Neural cell (in vitro differentiated cells): ENCODE measurements around the gene PDE4D. TPM values are rescaled to one million over a fixed set of nuclear protein-coding genes. Genes with fewer than 3 reads are reported as not detected.

Experiments
- H2AFZ ChIP-seq: fragments of 200-600, 300-800 bp; sonication (generic), shearing (Covaris generic); 2 replicates; pipeline ENCODE4 v1.6.0; 2014; ENCODE audit warnings: low read depth, mild to moderate bottlenecking, antibody characterized with exemption, low read length, moderate library complexity
- H3F3A ChIP-seq: fragments of 200-600 bp; shearing (Covaris generic); 2 replicates; pipeline ENCODE4 v1.6.1; 2016; ENCODE audit warnings: mild to moderate bottlenecking, moderate library complexity, mixed read lengths, antibody characterized with exemption, low read length; ENCODE audit not compliant: insufficient read depth, poor library complexity, severe bottlenecking
- H3K27ac ChIP-seq: fragments of 200-600, 300-800 bp; sonication (generic), shearing (Covaris generic); 2 replicates; pipeline ENCODE4 v1.5.1; 2014; ENCODE audit warnings: mild to moderate bottlenecking, low read length, moderate library complexity
- H3K27me3 ChIP-seq: fragments of 300-800, 200-600 bp; sonication (generic), shearing (Covaris generic); 2 replicates; pipeline ENCODE4 v1.6.0; 2014; ENCODE audit warnings: mild to moderate bottlenecking, low read depth, low read length, moderate library complexity; ENCODE audit not compliant: insufficient read depth
- H3K36me3 ChIP-seq: fragments of 300-800, 200-600 bp; sonication (generic), shearing (Covaris generic); 2 replicates; pipeline ENCODE4 v1.5.1; 2014; ENCODE audit warnings: mild to moderate bottlenecking, antibody characterized with exemption, low read length, moderate library complexity; ENCODE audit not compliant: insufficient read depth
- H3K4me2 ChIP-seq: fragments of 300-800, 200-600 bp; sonication (generic), shearing (Covaris generic); 2 replicates; pipeline ENCODE4 v1.6.0; 2014; ENCODE audit warnings: mild to moderate bottlenecking, low read length
- H3K4me3 ChIP-seq: fragments of 300-800, 200-600 bp; sonication (generic), shearing (Covaris generic); 2 replicates; pipeline ENCODE4 v1.5.1; 2014; ENCODE audit warnings: mild to moderate bottlenecking, low read length, moderate library complexity
- H3K79me2 ChIP-seq: fragments of 200-600 bp; shearing (Covaris generic); replicated peaks from 2 replicates; pipeline ENCODE4 v1.6.0; 2014; ENCODE audit warnings: mild to moderate bottlenecking, low read length, moderate library complexity; ENCODE audit not compliant: insufficient read depth
- H3K9ac ChIP-seq: fragments of 300-800, 200-600 bp; sonication (generic), shearing (Covaris generic); 2 replicates; pipeline ENCODE4 v1.6.1; 2016; ENCODE audit warnings: mild to moderate bottlenecking, low read length, mixed read lengths
- H3K9me2 ChIP-seq: fragments of 200-600 bp; shearing (Covaris generic); 2 replicates; pipeline ENCODE4 v1.6.1; 2016; ENCODE audit warnings: mild to moderate bottlenecking, low read length, mixed read lengths; ENCODE audit not compliant: insufficient read depth
- H3K9me3 ChIP-seq: fragments of 200-600, 300-800 bp; sonication (generic), shearing (Covaris generic); 2 replicates; pipeline ENCODE4 v1.6.1; 2016; ENCODE audit warnings: mild to moderate bottlenecking, mixed run types, low read length, moderate library complexity, mixed read lengths
- H4K20me1 ChIP-seq: fragments of 200-600 bp; shearing (Covaris generic); 2 replicates; pipeline ENCODE4 v1.6.1; 2016; ENCODE audit warnings: mild to moderate bottlenecking, mixed run types; ENCODE audit not compliant: insufficient read depth
- EP300 ChIP-seq: fragments of 450-650 bp; conservative IDR thresholded peaks from 2 replicates; pipeline ENCODE4 v1.6.1; 2014; ENCODE audit warnings: antibody characterized with exemption, mild to moderate bottlenecking, moderate library complexity; ENCODE audit not compliant: poor library complexity, severe bottlenecking
- EZH2 ChIP-seq: fragments of 200-600, 300-800 bp; shearing (Covaris generic), sonication (generic); IDR thresholded peaks from 2 replicates; pipeline ENCODE4 v1.6.1; 2014; ENCODE audit warnings: antibody characterized with exemption, low read length, borderline replicate concordance, mild to moderate bottlenecking; ENCODE audit not compliant: insufficient read depth, poor library complexity, severe bottlenecking
- MXI1 ChIP-seq: fragments of 450-650 bp; conservative IDR thresholded peaks from 2 replicates; pipeline ENCODE4 v1.6.1; 2014; ENCODE audit warnings: antibody characterized with exemption, mild to moderate bottlenecking; ENCODE audit not compliant: poor library complexity, severe bottlenecking
- POLR2AphosphoS5 ChIP-seq: IDR thresholded peaks from 2 replicates; pipeline ENCODE4 v1.6.1; 2012
- RAD21 ChIP-seq: fragments of 450-650 bp; conservative IDR thresholded peaks from 2 replicates; pipeline ENCODE4 v1.6.1; 2014; ENCODE audit warnings: antibody characterized with exemption, mild to moderate bottlenecking, moderate library complexity
- SMC3 ChIP-seq: fragments of 450-650 bp; conservative IDR thresholded peaks from 2 replicates; pipeline ENCODE4 v1.6.1; 2014; ENCODE audit warnings: antibody characterized with exemption, mild to moderate bottlenecking, moderate library complexity; ENCODE audit not compliant: poor library complexity
- TAF1 ChIP-seq: IDR thresholded peaks from 2 replicates; pipeline ENCODE4 v1.6.1; 2012; ENCODE audit warnings: low read depth
- polyA plus RNA-seq: library from polyadenylated mRNA; depleted of rRNA; stranded (reverse); fragments of >200 nt; gene quantifications from 2 replicates; pipeline ENCODE4 v1.2.3, GENCODE V29; 2014
- TF ChIP-seq, protein P1 (sequence below): fragments of 450-650 bp; IDR thresholded peaks from 2 replicates; pipeline ENCODE4 v1.5.1; 2014; ENCODE audit warnings: antibody characterized with exemption, mild to moderate bottlenecking, moderate library complexity; ENCODE audit not compliant: poor library complexity, severe bottlenecking
- TF ChIP-seq, protein P2 (sequence below): IDR thresholded peaks from 2 replicates; pipeline ENCODE4 v1.6.1; 2012; ENCODE audit warnings: borderline replicate concordance

Gene PDE4D
- polyA plus RNA-seq, 1 donor from 2014 or later = 42.8 TPM

DNA sequence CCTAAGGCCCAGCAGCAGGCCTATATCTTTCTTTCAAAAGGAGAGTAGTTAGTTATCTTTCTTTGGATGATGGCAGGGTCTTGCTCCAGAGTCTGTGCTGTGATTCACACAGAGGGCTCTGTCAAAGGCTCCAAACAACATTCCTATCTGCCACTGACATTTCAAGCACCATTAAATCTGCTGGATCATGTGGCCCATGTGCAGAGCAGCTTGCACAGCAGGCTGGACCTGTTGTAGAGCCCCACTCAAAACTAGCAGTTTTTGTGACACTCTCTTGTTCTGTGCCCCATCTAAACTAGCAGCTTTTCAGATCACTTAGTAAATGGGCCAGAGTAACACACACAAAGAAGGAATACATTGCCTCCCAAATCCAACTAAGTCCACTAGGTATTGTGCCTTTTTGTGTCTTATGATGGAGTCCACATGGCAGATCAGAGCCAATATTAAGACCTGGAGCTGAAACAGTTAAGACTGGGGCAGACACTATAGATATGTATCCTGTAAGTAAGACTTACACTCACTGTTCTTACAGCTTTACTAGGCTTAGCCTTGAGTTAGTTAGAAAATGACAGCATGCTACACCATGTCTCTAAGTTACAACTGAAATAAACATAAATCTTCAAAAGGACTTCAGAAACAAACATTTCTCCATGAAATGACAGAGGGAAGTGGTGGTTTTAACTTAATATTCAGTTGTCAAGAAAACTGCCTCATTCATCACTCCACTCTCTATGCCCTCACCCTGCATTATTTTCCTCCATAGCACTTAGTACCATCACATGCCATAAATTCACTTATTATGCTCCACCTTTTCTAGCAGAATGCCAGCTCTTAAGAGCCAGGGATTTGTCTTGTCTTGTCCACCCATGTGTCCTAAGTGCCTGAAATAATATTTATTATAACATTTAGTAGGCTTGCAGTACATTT lies 909.7 kb downstream of the PDE4D start:
- Histone ChIP-seq H3K27me3 (no peaks in the 10 kb centered on the region), H3K4me3 (no peak overlapping the region), H3K79me2 (no peaks in the 10 kb centered on the region), H3K27ac (peak overlapping the region; percentile 19), H3F3A (no peaks in the 10 kb centered on the region), H3K4me2 (no peak overlapping the region), H4K20me1 (no peaks in the 10 kb centered on the region), H3K9me3 (no peaks in the 10 kb centered on the region), H3K9ac (no peak overlapping the region), H3K36me3 (peaks cover 9% of the 10 kb centered on the region), H3K9me2 (no peaks in the 10 kb centered on the region), H2AFZ (no peak overlapping the region)
- TF ChIP-seq RAD21 (no peak), EZH2 (no peak), EP300 (peak; percentile 87), POLR2AphosphoS5 (peak; percentile 59), SMC3 (no peak), MXI1 (peak; percentile 35), TAF1 (no peak)
- TF ChIP-seq, protein P1, sequence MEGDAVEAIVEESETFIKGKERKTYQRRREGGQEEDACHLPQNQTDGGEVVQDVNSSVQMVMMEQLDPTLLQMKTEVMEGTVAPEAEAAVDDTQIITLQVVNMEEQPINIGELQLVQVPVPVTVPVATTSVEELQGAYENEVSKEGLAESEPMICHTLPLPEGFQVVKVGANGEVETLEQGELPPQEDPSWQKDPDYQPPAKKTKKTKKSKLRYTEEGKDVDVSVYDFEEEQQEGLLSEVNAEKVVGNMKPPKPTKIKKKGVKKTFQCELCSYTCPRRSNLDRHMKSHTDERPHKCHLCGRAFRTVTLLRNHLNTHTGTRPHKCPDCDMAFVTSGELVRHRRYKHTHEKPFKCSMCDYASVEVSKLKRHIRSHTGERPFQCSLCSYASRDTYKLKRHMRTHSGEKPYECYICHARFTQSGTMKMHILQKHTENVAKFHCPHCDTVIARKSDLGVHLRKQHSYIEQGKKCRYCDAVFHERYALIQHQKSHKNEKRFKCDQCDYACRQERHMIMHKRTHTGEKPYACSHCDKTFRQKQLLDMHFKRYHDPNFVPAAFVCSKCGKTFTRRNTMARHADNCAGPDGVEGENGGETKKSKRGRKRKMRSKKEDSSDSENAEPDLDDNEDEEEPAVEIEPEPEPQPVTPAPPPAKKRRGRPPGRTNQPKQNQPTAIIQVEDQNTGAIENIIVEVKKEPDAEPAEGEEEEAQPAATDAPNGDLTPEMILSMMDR = no peak
- TF ChIP-seq, protein P2, sequence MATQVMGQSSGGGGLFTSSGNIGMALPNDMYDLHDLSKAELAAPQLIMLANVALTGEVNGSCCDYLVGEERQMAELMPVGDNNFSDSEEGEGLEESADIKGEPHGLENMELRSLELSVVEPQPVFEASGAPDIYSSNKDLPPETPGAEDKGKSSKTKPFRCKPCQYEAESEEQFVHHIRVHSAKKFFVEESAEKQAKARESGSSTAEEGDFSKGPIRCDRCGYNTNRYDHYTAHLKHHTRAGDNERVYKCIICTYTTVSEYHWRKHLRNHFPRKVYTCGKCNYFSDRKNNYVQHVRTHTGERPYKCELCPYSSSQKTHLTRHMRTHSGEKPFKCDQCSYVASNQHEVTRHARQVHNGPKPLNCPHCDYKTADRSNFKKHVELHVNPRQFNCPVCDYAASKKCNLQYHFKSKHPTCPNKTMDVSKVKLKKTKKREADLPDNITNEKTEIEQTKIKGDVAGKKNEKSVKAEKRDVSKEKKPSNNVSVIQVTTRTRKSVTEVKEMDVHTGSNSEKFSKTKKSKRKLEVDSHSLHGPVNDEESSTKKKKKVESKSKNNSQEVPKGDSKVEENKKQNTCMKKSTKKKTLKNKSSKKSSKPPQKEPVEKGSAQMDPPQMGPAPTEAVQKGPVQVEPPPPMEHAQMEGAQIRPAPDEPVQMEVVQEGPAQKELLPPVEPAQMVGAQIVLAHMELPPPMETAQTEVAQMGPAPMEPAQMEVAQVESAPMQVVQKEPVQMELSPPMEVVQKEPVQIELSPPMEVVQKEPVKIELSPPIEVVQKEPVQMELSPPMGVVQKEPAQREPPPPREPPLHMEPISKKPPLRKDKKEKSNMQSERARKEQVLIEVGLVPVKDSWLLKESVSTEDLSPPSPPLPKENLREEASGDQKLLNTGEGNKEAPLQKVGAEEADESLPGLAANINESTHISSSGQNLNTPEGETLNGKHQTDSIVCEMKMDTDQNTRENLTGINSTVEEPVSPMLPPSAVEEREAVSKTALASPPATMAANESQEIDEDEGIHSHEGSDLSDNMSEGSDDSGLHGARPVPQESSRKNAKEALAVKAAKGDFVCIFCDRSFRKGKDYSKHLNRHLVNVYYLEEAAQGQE = no peak

DNA sequence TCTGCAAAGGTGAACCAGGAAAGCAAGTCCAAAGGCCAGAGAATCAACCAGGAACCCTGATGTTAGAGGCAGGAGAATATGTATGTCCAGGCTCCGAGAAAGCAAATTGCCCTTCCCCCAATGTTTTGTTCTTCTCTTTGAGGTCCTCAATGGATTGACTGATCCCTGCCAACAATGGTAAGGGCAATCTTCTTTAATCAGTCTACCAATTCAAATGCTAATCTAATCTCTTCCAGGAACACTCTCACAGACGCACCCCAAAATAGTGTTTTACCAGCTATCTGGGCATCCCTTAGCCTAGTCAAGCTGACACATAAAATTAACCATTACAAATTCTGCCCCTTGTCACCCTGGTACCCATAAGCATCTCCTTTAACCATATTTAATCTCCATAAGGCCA lies 912.6 kb downstream of the PDE4D start:
- Histone ChIP-seq H4K20me1 (no peaks in the 10 kb centered on the region), H3K9me2 (no peaks in the 10 kb centered on the region), H3K4me2 (no peak overlapping the region), H3K9ac (no peak overlapping the region), H3K27ac (no peak overlapping the region), H3K36me3 (peaks cover 8% of the 10 kb centered on the region), H3F3A (no peaks in the 10 kb centered on the region), H2AFZ (no peak overlapping the region), H3K27me3 (no peaks in the 10 kb centered on the region), H3K9me3 (no peaks in the 10 kb centered on the region), H3K79me2 (no peaks in the 10 kb centered on the region), H3K4me3 (no peak overlapping the region)
- no peak for TF ChIP-seq POLR2AphosphoS5
